HG03139 (cell line): ENCODE results near the gene GEMIN5.
"Not testable (repeated sequence)": the region's sequence is repeated elsewhere in the genome, so short reads cannot be mapped to it uniquely, and the experiment has no call there.

ENCODE experiments used
- ATAC-seq: cut with Tn5 transposase; IDR thresholded peaks from one replicate; pipeline ENCODE4 v1.9.1; 2021; ENCODE audit not compliant: unreplicated experiment

GEMIN5 gene

GRCh38 chr5:154937718-154938466 is at the start of gene GEMIN5:
Gene GEMIN5 (minus strand): TSS chr5:154938211. CDS start chr5:154938133, 78 bp downstream.
- peak; percentile 87 for ATAC-seq

- ATAC-seq = no peak
These were observed 48.1 kb upstream of the GEMIN5 start for GRCh38 chr5:154986151-154986550.

- no peak for ATAC-seq
These were observed 47.0 kb upstream of the GEMIN5 start for GRCh38 chr5:154984946-154985516.

GRCh38 chr5:154978294-154978693 is 40.3 kb upstream of the GEMIN5 start:
- ATAC-seq = not testable (repeated sequence)

GRCh38 chr5:154977409-154977808 is 39.4 kb upstream of the GEMIN5 start:
- ATAC-seq = no peak

GRCh38 chr5:154976082-154976481 is 38.1 kb upstream of the GEMIN5 start:
- not testable (repeated sequence) for ATAC-seq

- no peak for ATAC-seq
These were observed 34.6 kb upstream of the GEMIN5 start for GRCh38 chr5:154972476-154973080.

- no peak for ATAC-seq
These were observed 33.5 kb upstream of the GEMIN5 start for GRCh38 chr5:154971501-154971900.

- ATAC-seq = no peak
These were observed 32.7 kb upstream of the GEMIN5 start for GRCh38 chr5:154970759-154971158.

GRCh38 chr5:154968953-154969352 is 30.9 kb upstream of the GEMIN5 start:
- ATAC-seq = no peak

- ATAC-seq = no peak
These were observed 29.5 kb upstream of the GEMIN5 start for GRCh38 chr5:154967421-154968024.

GRCh38 chr5:154966874-154967273 is 28.9 kb upstream of the GEMIN5 start:
- ATAC-seq = no peak

- ATAC-seq = no peak
These were observed 28.2 kb upstream of the GEMIN5 start for GRCh38 chr5:154966081-154966841.

- ATAC-seq = peak; percentile 93
These were observed 24.5 kb upstream of the GEMIN5 start for GRCh38 chr5:154962494-154962893.

GRCh38 chr5:154956712-154957111 is 18.7 kb upstream of the GEMIN5 start:
- no peak for ATAC-seq

GRCh38 chr5:154949781-154950180 is 11.8 kb upstream of the GEMIN5 start:
- no peak for ATAC-seq

- ATAC-seq = no peak
These were observed 10.3 kb upstream of the GEMIN5 start for GRCh38 chr5:154948313-154948712.

- ATAC-seq = no peak
These were observed 9.8 kb upstream of the GEMIN5 start for GRCh38 chr5:154947778-154948177.

- no peak for ATAC-seq
These were observed 7.8 kb upstream of the GEMIN5 start for GRCh38 chr5:154945695-154946301.

- ATAC-seq = no peak
These were observed 6.7 kb upstream of the GEMIN5 start for GRCh38 chr5:154944716-154945115.

- ATAC-seq = no peak
These were observed 5.5 kb upstream of the GEMIN5 start for GRCh38 chr5:154943527-154943926.
